Umbilical cord (tissue), 2 donors: Measurements from ENCODE around the gene A3GALT2. TPM values are rescaled to one million over a fixed set of nuclear protein-coding genes. Genes with fewer than 3 reads are reported as not detected.

Experiments used
- DNase-seq: peaks from one replicate; pipeline ENCODE4 v3.0.0-alpha.2; 2015; ENCODE audit warnings: low spot score
- total RNA-seq: library from RNA; depleted of rRNA; stranded (reverse); fragments of >200 nt; gene quantifications from one replicate; pipeline ENCODE4 v1.2.3, GENCODE V29; 2014; ENCODE audit warnings: low replicate concordance; ENCODE audit not compliant: insufficient read depth

The A3GALT2 gene
- not detected for total RNA-seq

DNA sequence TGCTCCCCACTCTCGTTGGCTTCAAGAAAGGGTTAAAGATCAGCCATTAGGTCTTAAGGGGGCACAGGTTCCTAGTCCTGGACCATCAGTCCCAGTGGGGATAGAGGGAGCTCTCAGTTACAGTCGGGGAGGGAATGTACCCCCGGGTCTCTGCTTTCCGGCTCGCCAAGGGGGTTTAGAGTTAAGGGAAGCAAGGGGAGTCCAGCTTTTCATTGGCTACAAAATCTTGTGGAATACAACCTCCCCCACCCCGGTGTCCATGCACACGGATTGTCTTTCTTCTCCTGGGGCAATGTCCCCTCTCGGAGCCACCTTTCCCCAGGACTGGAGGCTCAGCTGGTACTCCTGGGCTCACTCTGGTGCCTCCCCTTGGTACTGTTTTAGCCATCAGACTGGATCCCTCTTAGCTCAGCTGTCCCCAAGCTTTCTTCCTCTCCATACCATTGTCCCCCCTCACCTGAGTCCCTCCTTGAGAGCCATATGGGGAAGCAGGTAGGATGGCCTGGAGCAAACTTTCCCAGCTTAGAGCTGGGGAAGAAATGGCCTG is at the start of gene A3GALT2:
Gene A3GALT2 (minus strand): TSS at position 480 of the 547 bp plus-strand sequence. CDS start 0 bp downstream, at position 480.
- no peak for DNase-seq

DNA sequence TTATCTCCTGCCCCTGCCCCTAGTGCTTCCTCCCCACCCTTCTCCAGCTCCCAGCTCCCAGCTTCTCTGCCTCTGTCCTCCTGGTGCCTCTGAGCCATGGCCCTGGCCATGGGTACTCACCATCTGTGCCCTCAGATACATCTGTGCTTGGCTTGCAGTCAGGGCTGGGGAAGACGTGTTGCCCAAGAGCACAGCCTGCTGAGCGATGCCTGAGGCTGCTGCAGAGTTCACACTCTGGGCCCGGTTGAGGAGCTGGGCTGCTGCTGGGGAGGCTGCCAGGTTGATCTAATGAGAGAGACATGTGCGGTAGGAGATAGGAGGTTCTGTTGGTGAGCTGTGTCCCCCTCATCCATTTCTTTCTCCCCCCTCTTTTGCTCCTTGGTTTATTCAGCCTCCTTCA is 49.4 kb upstream of the A3GALT2 start:
- DNase-seq, result no peak

DNA sequence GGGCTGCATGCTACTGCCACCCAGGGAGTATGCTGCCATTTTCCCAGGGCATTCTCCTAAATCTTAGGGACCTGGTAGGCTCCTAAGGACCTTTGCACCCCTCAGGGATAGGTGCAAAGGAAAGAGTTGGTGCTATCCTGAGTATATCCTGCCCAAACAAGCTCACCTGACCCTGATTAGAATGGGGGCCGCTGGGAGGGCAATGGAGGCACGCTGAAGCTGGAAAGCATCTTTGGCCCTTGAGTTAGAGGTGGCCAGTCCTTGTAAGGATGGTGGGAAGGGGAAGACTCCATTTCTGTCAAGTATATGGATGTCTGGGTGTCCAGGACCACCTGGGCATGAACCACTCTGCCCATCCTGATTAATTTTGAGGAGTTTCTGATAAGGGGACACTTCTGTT is 48.9 kb upstream of the A3GALT2 start:
- no peak for DNase-seq

DNA sequence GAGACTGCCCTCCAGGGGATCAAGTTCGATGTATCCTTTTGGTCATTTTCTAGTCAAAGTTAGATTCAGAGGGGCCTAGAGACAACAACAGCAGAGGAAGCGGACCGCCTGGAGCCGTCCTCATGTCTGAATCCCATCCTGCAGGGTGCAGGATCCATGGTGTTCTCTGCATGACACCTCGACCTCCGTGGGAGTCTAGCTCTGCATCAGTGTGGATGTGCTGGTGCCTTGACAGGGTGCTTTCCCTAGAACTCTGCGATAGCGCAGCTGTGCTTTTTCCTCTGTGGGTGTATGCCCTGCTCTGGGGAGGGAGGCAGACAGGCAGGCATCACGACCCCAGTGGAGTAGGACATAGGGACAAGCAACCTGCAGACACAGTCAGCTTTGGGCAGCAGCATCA is 48.2 kb upstream of the A3GALT2 start:
- no peak for DNase-seq

DNA sequence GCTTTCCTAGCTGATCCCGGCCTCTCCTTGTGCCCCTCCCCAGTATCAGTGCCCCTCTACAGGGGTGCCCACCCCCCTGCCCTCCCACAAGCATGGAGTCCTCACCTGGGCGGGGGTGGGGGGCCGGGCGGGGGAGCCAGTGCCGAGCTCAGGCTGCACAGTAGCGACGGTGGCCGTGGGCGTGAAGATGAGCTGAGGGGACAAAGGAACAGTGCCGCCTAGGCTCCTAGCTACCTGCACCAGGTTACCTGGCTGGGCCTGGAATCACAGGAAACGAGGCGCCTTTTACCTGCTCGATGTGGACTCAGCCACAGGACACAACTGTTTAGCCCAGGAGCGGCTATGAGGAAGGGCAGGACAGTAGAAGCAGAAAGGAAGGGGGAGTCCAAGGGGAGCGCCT is 47.5 kb upstream of the A3GALT2 start:
- DNase-seq, result no peak

DNA sequence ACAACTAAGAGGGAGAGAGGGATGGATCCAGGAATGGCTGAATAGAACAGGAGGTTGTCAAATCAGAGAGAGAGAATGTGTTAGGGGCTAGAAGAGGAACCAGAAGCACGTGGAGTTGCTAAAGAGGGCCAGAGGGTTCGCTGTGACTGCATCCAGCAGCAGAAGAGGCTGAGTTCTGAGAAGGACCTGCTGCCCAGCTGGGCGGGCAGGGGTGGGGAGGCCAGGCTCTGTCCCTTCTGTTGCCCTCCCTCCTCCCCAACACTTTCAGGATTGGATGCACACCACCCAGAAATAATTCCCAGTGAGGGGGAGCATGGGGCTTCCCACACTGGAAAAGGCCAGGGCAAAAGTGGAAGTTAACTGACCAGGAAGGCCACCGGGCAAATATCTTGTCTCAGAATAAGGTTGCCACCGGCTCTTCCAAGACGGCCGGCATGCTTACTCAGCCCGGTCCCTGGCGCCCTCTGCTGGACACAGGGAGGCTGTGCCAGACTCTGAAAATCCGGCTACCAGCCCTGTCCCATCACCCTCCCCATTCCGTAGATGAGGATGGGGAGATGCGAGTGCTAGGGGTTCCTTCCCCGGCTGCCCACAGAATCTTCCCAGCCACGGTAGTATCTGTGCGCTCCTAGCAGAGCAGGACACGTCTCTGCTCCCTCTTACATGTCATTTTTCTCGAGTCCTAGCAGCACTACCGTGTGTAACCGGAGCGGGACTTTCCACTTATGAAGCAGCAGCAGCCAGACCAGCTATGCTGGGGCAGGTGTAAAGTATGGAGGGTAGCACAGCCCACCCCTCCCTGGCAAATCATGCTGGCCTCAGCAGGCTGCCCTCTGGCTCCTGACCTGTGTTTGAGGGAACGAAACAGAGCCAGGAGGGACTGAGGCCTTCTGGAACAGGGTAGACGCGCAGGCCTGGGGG is 46.8 kb upstream of the A3GALT2 start:
- peak; percentile 85 for DNase-seq

DNA sequence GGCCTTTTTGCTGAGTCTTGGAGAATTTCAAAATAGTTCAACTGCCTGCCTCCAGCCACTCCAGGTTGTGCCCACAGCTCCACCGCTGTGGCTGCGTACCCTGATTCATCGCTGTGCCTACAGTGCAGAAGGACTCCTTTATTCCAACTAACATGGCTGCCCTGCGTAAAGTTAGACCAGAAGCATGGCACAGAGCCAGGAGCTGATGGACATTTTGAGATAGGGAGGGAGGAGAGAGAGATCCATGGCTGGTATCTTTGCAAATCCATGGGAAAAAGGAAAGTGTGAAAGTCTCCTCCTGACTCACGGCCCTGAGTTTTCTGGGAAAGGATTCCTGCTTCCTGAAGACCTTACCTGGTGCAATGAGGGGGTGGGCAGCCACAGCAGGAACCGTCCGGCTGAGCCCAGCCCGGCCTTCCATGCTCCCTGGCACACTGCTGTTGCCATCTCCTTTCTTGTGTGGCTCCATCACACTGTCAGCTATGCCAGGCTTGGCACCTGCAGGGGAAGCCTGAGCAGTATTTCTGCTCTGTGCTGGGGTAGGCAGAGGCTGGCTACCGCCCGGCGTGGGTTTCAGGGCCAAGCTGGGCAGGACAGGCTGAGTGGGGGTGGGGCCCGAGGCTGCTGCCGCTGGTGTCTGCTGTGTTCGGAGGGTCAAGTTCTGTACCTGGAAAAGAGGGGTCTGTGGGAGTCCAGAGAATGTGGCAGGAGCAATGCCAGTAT is 46.0 kb upstream of the A3GALT2 start:
- DNase-seq, result peak; percentile 17

GRCh38 chr1:33365560-33365997 is 44.7 kb upstream of the A3GALT2 start:
- no peak for DNase-seq

DNA sequence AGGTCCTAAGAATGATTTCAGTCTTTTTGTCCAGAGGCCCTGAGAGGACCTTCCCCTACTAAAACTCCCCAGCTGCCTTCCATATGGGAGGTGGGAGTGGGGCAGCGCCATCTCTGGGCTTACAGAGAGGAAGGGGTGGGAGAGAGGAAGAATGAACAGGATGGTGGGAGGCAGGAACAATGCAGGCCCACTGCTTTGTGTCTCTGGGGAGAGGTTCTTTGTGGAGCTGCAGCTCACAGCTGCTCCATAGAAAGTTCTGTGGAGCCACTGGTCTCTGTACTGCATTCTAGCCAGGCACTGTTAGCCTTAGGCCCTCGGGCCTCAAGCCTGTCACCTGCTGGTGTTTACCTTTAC is 43.6 kb upstream of the A3GALT2 start:
- DNase-seq, result no peak

DNA sequence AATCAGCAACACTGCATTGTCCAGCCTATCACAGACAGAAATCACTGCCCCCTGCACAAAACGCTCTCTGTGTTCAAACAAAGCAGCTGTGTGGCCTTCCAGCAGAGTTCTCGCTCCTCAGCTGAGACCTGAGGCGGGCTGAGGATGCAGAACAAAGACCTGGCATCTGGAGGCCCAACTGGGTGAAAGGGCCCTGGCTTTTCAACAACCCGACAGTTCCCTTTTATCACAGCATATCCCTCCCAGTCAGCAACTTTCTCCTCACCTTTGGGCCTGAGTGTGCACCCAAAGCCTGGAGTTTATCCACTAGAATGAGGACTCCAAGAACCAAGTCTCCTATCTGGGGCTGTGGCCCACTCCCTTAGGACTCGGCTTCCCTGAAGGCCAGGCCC is 42.6 kb upstream of the A3GALT2 start:
- DNase-seq, result no peak

GRCh38 chr1:33363021-33363420 is 42.1 kb upstream of the A3GALT2 start:
- DNase-seq, result peak; percentile 38

GRCh38 chr1:33361532-33362235 is 40.8 kb upstream of the A3GALT2 start:
- peak; percentile 23 for DNase-seq

- DNase-seq, result no peak
These were observed 39.5 kb upstream of the A3GALT2 start for GRCh38 chr1:33360367-33360766.

DNA sequence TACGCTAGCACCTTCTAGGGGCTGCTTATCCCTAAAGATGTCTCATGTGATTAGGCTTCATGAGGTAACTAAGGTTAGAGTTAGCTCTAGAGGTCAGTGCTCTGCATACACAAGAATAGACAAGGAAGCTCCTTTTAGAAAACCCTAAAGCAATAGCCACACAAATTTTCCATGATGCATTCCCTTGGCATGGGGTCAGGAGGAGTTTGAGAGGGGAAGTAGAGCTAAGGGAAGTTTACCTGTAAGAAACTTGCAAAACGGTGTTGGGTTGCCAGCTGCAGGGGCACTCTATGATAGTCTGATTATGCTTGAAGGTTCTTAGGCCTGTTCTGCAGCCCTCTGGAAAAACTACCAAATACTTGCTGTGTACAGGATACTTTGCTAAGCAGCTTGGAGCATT is 39.0 kb upstream of the A3GALT2 start:
- DNase-seq, result no peak

GRCh38 chr1:33358795-33359503 is 38.1 kb upstream of the A3GALT2 start:
- DNase-seq, result no peak

- DNase-seq, result no peak
These were observed 37.4 kb upstream of the A3GALT2 start for GRCh38 chr1:33358114-33358794.

- no peak for DNase-seq
These were observed 36.2 kb upstream of the A3GALT2 start for GRCh38 chr1:33357099-33357498.

DNA sequence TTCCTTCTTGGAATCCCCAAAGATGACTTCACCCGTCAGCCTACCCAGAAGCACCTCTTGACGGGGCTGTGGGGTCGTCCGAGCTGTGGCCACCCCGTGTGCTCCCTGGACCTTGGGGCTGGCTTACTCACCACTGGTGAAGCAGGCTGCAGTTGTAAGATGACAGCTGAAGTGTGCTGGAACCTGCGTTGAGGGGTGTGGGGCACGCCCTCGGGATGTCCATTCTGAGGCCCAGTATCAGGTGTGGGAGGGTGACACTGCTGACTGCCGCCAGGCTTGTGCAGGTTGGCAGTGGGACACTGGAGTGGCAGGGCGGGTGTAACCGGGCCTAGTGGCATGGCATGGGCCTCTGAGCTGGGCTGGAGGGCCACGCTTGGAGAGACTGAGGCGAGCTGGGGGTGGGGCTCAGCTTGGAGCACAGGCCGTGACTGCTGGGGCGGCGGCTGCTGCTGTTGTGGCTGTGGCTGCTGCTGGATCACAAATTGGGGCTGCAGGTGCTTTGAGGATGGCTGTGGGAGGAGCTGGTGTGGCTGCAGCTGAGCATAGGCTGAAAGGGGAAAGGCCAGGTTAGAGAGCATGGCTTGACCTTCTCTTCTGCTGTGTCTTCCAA is 33.9 kb upstream of the A3GALT2 start:
- no peak for DNase-seq

DNA sequence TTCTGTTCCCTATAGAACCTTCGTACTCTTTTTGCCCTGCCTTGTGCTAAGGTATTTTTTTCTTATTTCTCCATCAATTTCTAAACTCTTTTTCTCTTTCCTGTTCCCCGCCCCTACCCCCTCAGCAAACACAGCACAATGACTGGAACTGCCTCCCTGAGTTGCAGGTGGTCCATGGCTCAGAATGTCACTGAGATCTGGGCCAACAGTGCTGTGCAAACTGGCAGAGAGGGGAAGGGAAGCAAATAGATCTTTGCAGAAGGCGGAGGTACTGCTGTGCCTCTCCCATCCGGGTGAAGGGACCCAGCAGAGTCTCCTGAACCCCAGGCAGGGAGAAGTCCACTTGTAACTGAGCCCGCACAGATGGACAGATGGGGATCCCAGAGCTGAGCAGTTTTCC is 32.6 kb upstream of the A3GALT2 start:
- DNase-seq, result no peak

DNA sequence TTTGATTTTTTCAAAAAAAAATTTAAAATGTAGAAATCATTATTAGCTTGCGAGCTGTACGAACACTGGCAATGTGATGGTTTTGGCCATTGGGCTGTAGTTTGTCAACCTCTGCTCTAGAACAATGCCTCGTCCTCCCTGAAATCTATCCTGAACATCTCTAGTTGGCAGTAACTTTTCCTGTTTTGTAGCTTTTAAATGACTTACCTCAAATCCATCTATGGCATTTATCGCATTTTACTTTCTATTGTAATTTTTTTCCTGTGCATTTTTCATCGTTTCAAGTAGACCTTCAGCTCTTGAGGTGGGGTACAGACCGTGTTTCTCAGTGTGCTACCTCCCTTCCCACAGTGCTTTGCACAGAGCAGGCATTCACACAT is 30.4 kb upstream of the A3GALT2 start:
- no peak for DNase-seq
